ENCODE results near the gene CELSR1.
"Not testable (repeated sequence)": the region's sequence is repeated elsewhere in the genome, so short reads cannot be mapped to it uniquely, and the experiment has no call there.

Gene CELSR1

DNA sequence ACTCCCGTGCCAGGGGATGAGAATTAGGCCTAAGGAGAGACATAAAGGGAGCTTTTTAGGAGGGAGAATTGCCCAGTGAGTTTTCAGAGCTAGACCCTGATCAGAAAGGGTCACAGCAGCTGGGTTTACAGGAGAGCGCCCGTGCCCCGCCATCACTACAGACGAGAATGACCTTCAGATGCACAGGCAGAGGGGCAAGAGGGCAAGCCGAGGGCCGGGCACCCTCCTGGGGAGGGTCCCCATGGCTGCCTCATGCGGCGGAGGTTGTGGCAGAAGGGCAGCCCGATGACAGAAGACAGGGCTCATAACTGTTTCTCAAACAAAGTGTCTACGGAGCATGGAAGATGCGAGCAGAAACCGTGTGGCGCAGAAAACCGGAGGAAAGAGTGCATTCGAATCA, 129.7 kb downstream of the CELSR1 start:
- no peak for DNase-seq
- TF ChIP-seq, protein P1, sequence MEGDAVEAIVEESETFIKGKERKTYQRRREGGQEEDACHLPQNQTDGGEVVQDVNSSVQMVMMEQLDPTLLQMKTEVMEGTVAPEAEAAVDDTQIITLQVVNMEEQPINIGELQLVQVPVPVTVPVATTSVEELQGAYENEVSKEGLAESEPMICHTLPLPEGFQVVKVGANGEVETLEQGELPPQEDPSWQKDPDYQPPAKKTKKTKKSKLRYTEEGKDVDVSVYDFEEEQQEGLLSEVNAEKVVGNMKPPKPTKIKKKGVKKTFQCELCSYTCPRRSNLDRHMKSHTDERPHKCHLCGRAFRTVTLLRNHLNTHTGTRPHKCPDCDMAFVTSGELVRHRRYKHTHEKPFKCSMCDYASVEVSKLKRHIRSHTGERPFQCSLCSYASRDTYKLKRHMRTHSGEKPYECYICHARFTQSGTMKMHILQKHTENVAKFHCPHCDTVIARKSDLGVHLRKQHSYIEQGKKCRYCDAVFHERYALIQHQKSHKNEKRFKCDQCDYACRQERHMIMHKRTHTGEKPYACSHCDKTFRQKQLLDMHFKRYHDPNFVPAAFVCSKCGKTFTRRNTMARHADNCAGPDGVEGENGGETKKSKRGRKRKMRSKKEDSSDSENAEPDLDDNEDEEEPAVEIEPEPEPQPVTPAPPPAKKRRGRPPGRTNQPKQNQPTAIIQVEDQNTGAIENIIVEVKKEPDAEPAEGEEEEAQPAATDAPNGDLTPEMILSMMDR (IDR thresholded peaks at IDR 0.05; ENCODE audit: low read depth, low read length) = no peak
- H3K36me3 ChIP-seq = no peaks in the 10 kb centered on the region
- H3K4me3 ChIP-seq (ENCODE audit: low read depth, low read length) = no peak overlapping the region
- peaks cover 6% of the 10 kb centered on the region; the same call in 1 of the 2 replicates for H3K4me1 ChIP-seq
- H3K27me3 ChIP-seq = no peaks in the 10 kb centered on the region
- H3K9me3 ChIP-seq = no peaks in the 10 kb centered on the region; the same call in 1 of the 2 replicates

DNA sequence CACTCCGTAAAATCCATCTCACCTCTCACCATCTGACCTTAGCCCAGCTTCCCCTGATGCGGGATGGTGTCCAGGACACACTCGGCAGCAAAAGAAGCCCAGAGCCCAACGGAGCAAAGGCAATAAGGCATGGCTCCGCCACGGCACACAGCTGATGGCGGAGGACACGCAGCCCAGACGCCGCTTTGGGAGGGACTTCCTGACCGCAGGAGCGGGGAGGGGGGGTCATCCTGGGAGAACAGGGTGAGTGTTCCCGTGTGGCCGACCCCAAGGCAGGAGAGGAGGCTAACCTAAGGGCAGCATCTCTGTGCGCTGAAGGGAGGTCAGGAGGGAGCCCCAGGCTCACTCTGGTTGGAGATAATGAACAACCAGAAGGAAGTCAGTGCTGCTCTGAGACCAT, 130.6 kb downstream of the CELSR1 start:
- H3K36me3 ChIP-seq = no peaks in the 10 kb centered on the region
- no peak overlapping the region for H3K4me3 ChIP-seq (ENCODE audit: low read depth, low read length)
- peaks cover 6% of the 10 kb centered on the region; the same call in 1 of the 2 replicates for H3K4me1 ChIP-seq
- no peaks in the 10 kb centered on the region; the same call in 1 of the 2 replicates for H3K9me3 ChIP-seq
- TF ChIP-seq, protein P1 (IDR thresholded peaks at IDR 0.05; ENCODE audit: low read depth, low read length) = no peak
- H3K27me3 ChIP-seq = no peaks in the 10 kb centered on the region
- DNase-seq = no peak

DNA sequence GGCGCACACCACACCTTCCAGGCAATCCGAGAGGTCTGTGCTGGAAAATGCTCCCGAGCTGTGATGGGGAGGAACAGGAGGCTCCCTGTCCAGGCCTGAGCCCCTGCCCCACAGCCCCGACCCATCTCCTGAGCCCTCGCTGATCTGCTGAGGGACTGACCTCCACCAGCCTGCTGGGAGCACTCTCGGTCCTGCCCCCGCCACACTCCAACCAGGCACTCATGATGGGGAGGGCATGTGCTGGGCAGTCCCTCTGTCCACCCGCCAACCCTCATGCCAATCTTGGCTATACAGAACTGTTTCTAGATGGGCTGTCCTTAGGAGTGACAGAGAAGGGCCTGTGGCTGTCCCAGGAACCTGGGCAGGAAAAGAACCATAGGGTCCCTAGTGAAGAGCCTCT, 131.1 kb downstream of the CELSR1 start:
- Histone ChIP-seq H3K4me3 (ENCODE audit: low read depth, low read length) (no peak overlapping the region), H3K4me1 (peaks cover 6% of the 10 kb centered on the region; the same call in 1 of the 2 replicates), H3K27me3 (no peaks in the 10 kb centered on the region), H3K36me3 (no peaks in the 10 kb centered on the region), H3K9me3 (no peaks in the 10 kb centered on the region; the same call in 1 of the 2 replicates)
- DNase-seq = no peak
- TF ChIP-seq, protein P1 (IDR thresholded peaks at IDR 0.05; ENCODE audit: low read depth, low read length) = no peak

DNA sequence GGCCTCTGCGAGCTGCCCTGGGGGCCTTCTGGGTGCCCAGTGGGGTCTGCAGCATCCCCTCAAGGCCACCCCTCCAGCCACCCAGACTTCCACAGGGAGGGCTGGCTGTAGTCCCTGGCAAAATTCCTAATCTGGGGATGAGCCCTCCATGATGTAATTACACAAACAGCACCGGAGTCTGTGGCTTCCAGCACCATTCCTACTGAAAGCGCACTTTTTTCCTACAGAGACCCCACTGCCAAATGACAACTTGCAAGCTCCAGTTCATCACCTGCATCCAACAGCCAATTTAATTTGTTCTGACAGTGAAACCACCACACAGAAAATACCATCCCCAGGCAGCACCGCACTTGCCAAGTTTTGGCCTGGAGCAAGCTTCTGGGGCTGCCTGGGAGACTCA, 131.5 kb downstream of the CELSR1 start:
- Histone ChIP-seq H3K36me3 (no peaks in the 10 kb centered on the region), H3K9me3 (no peaks in the 10 kb centered on the region; the same call in 1 of the 2 replicates), H3K27me3 (no peaks in the 10 kb centered on the region), H3K4me3 (ENCODE audit: low read depth, low read length) (no peak overlapping the region), H3K4me1 (peaks cover 6% of the 10 kb centered on the region; the same call in 1 of the 2 replicates)
- TF ChIP-seq, protein P1 (IDR thresholded peaks at IDR 0.05; ENCODE audit: low read depth, low read length) = no peak
- DNase-seq = no peak

DNA sequence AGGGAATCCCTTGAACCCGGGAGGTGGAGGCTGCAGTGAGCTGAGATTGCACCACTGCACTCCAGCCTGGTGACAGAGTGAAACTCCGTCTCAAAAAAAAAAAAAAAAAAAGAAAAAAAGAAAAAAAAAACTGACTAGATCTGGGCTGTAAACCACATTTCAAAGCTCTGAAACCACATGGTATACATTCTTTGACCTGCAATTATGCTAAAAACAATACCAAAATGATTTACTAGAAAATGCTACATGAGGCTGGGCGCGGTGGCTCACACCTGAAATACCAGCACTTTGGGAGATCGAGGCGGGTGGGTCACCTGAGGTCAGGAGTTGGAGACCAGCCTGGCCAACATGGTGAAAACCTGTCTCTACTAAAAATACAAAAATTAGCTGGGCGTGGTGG, 133.5 kb downstream of the CELSR1 start:
- DNase-seq; H3K9me3 ChIP-seq; H3K4me1 ChIP-seq; H3K36me3 ChIP-seq; H3K27me3 ChIP-seq; H3K4me3 ChIP-seq (ENCODE audit: low read depth, low read length): not testable (repeated sequence)

DNA sequence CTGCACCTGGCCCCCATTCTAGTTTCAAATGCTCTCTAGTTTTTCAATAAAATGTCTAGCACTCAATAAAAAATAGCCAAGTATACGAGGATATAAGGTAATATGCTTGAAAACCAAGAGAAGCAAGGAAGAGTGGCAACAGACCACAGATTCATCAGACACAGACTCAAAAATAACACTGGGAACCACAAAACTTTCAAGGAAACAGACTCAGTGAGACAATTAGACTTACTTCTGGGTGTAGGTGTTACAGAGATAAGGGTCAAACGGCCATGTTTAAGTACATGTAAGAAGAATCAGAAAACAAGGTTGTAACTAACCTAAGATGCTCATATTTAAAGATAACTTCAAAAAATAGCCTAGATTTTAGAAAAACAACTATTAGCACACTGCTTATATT, 134.9 kb downstream of the CELSR1 start:
- H3K4me3 ChIP-seq (ENCODE audit: low read depth, low read length) = no peak overlapping the region
- H3K36me3 ChIP-seq = no peaks in the 10 kb centered on the region
- TF ChIP-seq, protein P1 (IDR thresholded peaks at IDR 0.05; ENCODE audit: low read depth, low read length) = no peak
- no peak for DNase-seq
- H3K27me3 ChIP-seq = no peaks in the 10 kb centered on the region
- H3K4me1 ChIP-seq = peaks cover 6% of the 10 kb centered on the region; the same call in 1 of the 2 replicates
- H3K9me3 ChIP-seq = no peaks in the 10 kb centered on the region

DNA sequence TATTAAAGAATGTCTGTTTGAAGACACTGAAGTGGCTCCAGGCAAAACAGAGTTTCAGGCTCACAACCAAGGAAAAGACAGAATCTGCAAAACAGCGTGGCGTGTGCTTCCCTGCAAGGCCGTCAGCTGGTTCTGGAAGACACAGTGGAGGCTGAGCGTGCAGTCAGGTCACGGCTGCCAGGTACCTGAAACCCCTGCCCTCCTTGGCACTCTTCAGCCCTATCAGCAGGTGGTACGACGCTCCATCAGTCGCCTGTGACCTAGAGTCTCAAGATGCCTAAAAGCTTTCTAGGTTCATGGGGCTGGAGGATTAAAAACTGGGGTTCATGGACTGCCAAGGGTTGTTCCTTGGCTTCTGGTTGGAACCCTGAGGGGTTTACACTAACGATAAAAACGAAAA, 136.1 kb downstream of the CELSR1 start:
- no peak for DNase-seq
- Histone ChIP-seq H3K27me3 (no peaks in the 10 kb centered on the region), H3K4me3 (ENCODE audit: low read depth, low read length) (no peak overlapping the region), H3K4me1 (peaks cover 6% of the 10 kb centered on the region; the same call in 1 of the 2 replicates), H3K9me3 (no peaks in the 10 kb centered on the region), H3K36me3 (no peaks in the 10 kb centered on the region)
- TF ChIP-seq, protein P1 (IDR thresholded peaks at IDR 0.05; ENCODE audit: low read depth, low read length) = no peak
